GM12892 (cell line): ENCODE results near the gene NAV2.

ENCODE experiments used
- POLR2A ChIP-seq: IDR thresholded peaks from 2 replicates; pipeline ENCODE4 v1.6.1; 2011; ENCODE audit warnings: low read depth, low read length, control low read depth
- POLR2AphosphoS5 ChIP-seq: IDR thresholded peaks from 2 replicates; pipeline ENCODE4 v1.6.1; 2011; ENCODE audit warnings: low read depth, low read length, control low read depth

- TF ChIP-seq POLR2AphosphoS5 (no peak), POLR2A (no peak)
These were observed 35.1 kb upstream of the NAV2 start for GRCh38 chr11:19677381-19678080.
